Smooth muscle cell (in vitro differentiated cells): ENCODE results near the gene ATP6V1G2. TPM values are rescaled to one million over a fixed set of nuclear protein-coding genes. Genes with fewer than 3 reads are reported as not detected.

Experiments
- DNase-seq: peaks from one replicate; lab custom pipeline; 2025; ENCODE audit not compliant: unreplicated experiment; lab: John Stamatoyannopoulos, UW
- H2AFZ ChIP-seq: fragments of 200-600 bp; sonication (generic); 2 replicates; pipeline ENCODE4 v1.6.0; 2016; ENCODE audit warnings: antibody characterized with exemption, low read depth, mild to moderate bottlenecking
- H3F3A ChIP-seq: fragments of 200-600 bp; sonication (generic); 2 replicates; pipeline ENCODE4 v1.6.0; 2017; ENCODE audit warnings: antibody characterized with exemption, low read depth
- H3K27ac ChIP-seq: fragments of 200-600 bp; sonication (generic); 2 replicates; pipeline ENCODE4 v1.5.1; 2016; ENCODE audit warnings: low read depth, mild to moderate bottlenecking
- H3K27me3 ChIP-seq: fragments of 200-600 bp; sonication (generic); 2 replicates; pipeline ENCODE4 v1.6.1; 2016; ENCODE audit warnings: low read depth, mild to moderate bottlenecking
- H3K36me3 ChIP-seq: fragments of 200-600 bp; sonication (generic); 2 replicates; pipeline ENCODE4 v1.5.1; 2016; ENCODE audit warnings: low read depth
- H3K4me1 ChIP-seq: fragments of 200-600 bp; sonication (generic); 2 replicates; pipeline ENCODE4 v1.5.1; 2016; ENCODE audit warnings: low read depth
- H3K4me2 ChIP-seq: fragments of 200-600 bp; sonication (generic); 2 replicates; pipeline ENCODE4 v1.6.0; 2016; ENCODE audit warnings: mild to moderate bottlenecking
- H3K4me3 ChIP-seq: fragments of 200-600 bp; sonication (generic); 2 replicates; pipeline ENCODE4 v1.5.1; 2016; ENCODE audit warnings: mild to moderate bottlenecking
- H3K79me2 ChIP-seq: fragments of 200-600 bp; sonication (generic); 2 replicates; pipeline ENCODE4 v1.6.0; 2016; ENCODE audit warnings: low read depth, mild to moderate bottlenecking
- H3K9ac ChIP-seq: fragments of 200-600 bp; sonication (generic); 2 replicates; pipeline ENCODE4 v1.6.0; 2016; ENCODE audit warnings: low read depth
- H3K9me3 ChIP-seq: fragments of 200-600 bp; sonication (generic); replicated peaks from 2 replicates; pipeline ENCODE4 v1.5.1; 2016; ENCODE audit warnings: low read depth
- H4K20me1 ChIP-seq: fragments of 200-600 bp; sonication (generic); 2 replicates; pipeline ENCODE4 v1.6.0; 2016; ENCODE audit warnings: low read depth
- WGBS: methylation state at CpG from one replicate; pipeline ENCODE4 v1.1.7; 2016; ENCODE audit warnings: low lambda C conversion rate; 5-methylcytosine and 5-hydroxymethylcytosine counted together
- polyA plus RNA-seq: library from polyadenylated mRNA; unstranded; fragments of >200 nt; fragmentation: Nextera tagmentation; extraction: Ambion mirVana; gene quantifications from 2 replicates; pipeline ENCODE4 v1.2.1, GENCODE V29; 2016
- total RNA-seq: library from RNA; depleted of rRNA; stranded (reverse); fragments of >200 nt; gene quantifications from 2 replicates; pipeline ENCODE4 v1.2.3, GENCODE V29; 2014
- TF ChIP-seq, protein P1 (sequence below): fragments of 200-600 bp; sonication (generic); IDR thresholded peaks from 2 replicates; pipeline ENCODE4 v1.5.1; 2017; ENCODE audit warnings: borderline replicate concordance, mild to moderate bottlenecking, antibody characterized with exemption; ENCODE audit not compliant: insufficient read depth, poor library complexity, severe bottlenecking

Gene ATP6V1G2
- total and polyA plus RNA-seq, 2 experiments from 2014 or later: 1.0 to 2.4 TPM

- H3K4me3 ChIP-seq: no peak overlapping the region
- H3F3A ChIP-seq: peaks cover 1% of the 10 kb centered on the region
- H4K20me1 ChIP-seq: no peaks in the 10 kb centered on the region
- H2AFZ ChIP-seq: no peak overlapping the region
- H3K9me3 ChIP-seq: no peaks in the 10 kb centered on the region
- TF ChIP-seq, protein P1, sequence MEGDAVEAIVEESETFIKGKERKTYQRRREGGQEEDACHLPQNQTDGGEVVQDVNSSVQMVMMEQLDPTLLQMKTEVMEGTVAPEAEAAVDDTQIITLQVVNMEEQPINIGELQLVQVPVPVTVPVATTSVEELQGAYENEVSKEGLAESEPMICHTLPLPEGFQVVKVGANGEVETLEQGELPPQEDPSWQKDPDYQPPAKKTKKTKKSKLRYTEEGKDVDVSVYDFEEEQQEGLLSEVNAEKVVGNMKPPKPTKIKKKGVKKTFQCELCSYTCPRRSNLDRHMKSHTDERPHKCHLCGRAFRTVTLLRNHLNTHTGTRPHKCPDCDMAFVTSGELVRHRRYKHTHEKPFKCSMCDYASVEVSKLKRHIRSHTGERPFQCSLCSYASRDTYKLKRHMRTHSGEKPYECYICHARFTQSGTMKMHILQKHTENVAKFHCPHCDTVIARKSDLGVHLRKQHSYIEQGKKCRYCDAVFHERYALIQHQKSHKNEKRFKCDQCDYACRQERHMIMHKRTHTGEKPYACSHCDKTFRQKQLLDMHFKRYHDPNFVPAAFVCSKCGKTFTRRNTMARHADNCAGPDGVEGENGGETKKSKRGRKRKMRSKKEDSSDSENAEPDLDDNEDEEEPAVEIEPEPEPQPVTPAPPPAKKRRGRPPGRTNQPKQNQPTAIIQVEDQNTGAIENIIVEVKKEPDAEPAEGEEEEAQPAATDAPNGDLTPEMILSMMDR: no peak
- WGBS: 67% methylated on average over 1 of the region's 1 CpG
- DNase-seq: no peak
- no peak overlapping the region for H3K4me2 ChIP-seq
- H3K9ac ChIP-seq: no peak overlapping the region
- H3K36me3 ChIP-seq: no peaks in the 10 kb centered on the region
- no peaks in the 10 kb centered on the region for H3K79me2 ChIP-seq
- no peak overlapping the region for H3K27ac ChIP-seq
- no peaks in the 10 kb centered on the region for H3K27me3 ChIP-seq
- no peaks in the 10 kb centered on the region for H3K4me1 ChIP-seq
Observed at GRCh38 chr6:31569861-31570536, 23.6 kb upstream of the ATP6V1G2 start.

- H2AFZ ChIP-seq: no peak overlapping the region
- H3K27me3 ChIP-seq: no peaks in the 10 kb centered on the region
- TF ChIP-seq, protein P1: no peak
- H3K79me2 ChIP-seq: no peaks in the 10 kb centered on the region
- H3K27ac ChIP-seq: no peak overlapping the region
- H3K9ac ChIP-seq: no peak overlapping the region
- 84% methylated on average over 3 of the region's 3 CpGs for WGBS
- H3K9me3 ChIP-seq: no peaks in the 10 kb centered on the region
- no peaks in the 10 kb centered on the region for H3K36me3 ChIP-seq
- H3K4me3 ChIP-seq: no peak overlapping the region
- H4K20me1 ChIP-seq: no peaks in the 10 kb centered on the region
- H3K4me2 ChIP-seq: no peak overlapping the region
- H3F3A ChIP-seq: peaks cover 9% of the 10 kb centered on the region
- H3K4me1 ChIP-seq: no peaks in the 10 kb centered on the region
- no peak for DNase-seq
Observed at GRCh38 chr6:31568537-31568961, 22.1 kb upstream of the ATP6V1G2 start.

- Histone ChIP-seq H3K9ac (no peak overlapping the region), H3K79me2 (no peaks in the 10 kb centered on the region), H3K9me3 (no peaks in the 10 kb centered on the region), H3K27me3 (no peaks in the 10 kb centered on the region), H4K20me1 (no peaks in the 10 kb centered on the region), H3K27ac (no peak overlapping the region), H3K4me2 (no peak overlapping the region), H3K4me3 (no peak overlapping the region), H3F3A (peaks cover 10% of the 10 kb centered on the region), H2AFZ (no peak overlapping the region), H3K4me1 (no peaks in the 10 kb centered on the region), H3K36me3 (no peaks in the 10 kb centered on the region)
- TF ChIP-seq, protein P1: no peak
- no peak for DNase-seq
- WGBS: 59% methylated on average over 9 of the region's 9 CpGs
Observed at GRCh38 chr6:31567531-31568370, 21.3 kb upstream of the ATP6V1G2 start.

- Histone ChIP-seq H4K20me1 (no peaks in the 10 kb centered on the region), H3K79me2 (no peaks in the 10 kb centered on the region), H3K4me3 (no peak overlapping the region), H3K9ac (no peak overlapping the region), H3K27me3 (no peaks in the 10 kb centered on the region), H3F3A (peaks cover 26% of the 10 kb centered on the region), H2AFZ (no peak overlapping the region), H3K27ac (peak overlapping the region; percentile 89), H3K4me2 (peak overlapping the region; percentile 50), H3K36me3 (no peaks in the 10 kb centered on the region), H3K9me3 (no peaks in the 10 kb centered on the region), H3K4me1 (peaks cover 6% of the 10 kb centered on the region)
- TF ChIP-seq, protein P1: no peak
- no peak for DNase-seq
Observed at GRCh38 chr6:31560697-31561058, 14.3 kb upstream of the ATP6V1G2 start.
